Fibroblast of skin of left biceps (primary cell): Measurements from ENCODE around the gene SGMS1.

Experiments
- DNase-seq, 2 experiments: peaks; one replicate each; pipeline ENCODE4 v3.0.0-alpha.2; 2013; ENCODE audit warnings: low read depth in 2 of 2

SGMS1 gene

GRCh38 chr10:50312464-50313437 lies 311.0 kb downstream of the SGMS1 start:
- peak in 1 of 2 experiments; percentile 19 for DNase-seq

DNA sequence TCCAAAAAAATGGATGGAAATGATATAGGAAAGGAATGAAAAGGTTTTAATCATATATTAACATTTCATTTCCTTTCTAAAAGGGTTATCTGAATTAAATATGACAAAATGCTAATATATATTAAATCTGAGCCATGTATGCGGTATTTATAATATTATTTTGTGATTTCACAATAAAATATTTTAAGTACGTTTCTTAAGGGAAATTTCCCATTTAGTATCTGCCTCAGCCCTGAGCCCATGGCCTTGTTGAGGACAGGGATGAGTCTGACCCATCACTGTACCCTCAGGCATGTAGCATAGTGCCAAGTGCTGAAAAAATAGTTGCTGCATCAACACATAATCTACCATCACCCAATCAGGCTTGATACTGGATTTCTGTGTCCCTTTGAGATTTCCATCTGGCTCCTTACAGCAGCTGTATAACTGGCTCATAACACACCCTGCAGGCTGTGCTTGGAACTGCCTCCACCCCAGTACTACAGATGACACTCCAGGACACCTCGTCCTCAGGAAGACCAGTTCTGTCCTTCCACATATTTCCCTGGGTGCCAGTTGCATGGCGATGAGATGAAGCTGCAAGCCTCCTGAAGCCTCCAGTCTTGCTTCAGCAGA lies 313.1 kb downstream of the SGMS1 start:
- DNase-seq: no peak

DNA sequence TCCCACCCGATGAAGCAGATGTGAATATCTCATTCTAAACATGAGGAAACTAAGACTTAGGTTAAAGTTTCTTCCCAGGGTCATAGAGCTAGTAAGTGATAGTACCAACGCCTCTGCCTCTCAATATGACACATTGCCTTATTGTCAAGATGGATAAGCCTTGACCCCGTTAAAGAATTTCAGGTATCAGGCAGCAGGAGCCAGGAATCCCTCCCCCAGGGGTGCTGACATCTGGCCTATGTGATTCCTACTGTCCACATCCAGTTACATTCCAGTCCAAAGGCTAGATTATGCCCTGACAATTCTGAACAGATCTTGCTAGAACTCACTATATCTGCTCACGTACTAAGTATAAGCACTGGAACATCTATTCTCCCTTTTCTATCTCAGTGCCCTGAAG lies 314.4 kb downstream of the SGMS1 start:
- no peak for DNase-seq

- DNase-seq: no peak
These were observed 319.1 kb downstream of the SGMS1 start for GRCh38 chr10:50304660-50305059.

GRCh38 chr10:50299948-50300669 lies 323.6 kb downstream of the SGMS1 start:
- no peak for DNase-seq

GRCh38 chr10:50295367-50295766 lies 328.4 kb downstream of the SGMS1 start:
- no peak for DNase-seq

DNA sequence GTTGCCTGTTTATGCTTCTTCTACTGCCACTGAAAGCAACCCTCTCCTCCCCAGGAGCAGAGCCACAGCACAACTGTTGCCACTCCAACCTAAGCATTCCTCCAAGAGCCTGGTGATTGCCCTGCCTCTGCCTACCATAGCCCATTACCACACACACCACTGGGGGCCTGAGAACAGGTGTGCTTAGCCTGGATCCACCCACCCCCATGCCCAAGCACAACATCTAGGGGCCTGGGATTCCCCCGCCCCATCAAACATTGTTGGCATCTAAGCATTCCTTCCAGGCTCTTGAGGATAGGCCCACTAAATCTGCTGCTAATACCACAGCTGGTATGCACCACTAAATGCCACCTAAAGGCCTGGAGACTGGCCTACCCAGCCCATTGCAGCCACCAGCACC lies 329.2 kb downstream of the SGMS1 start:
- DNase-seq: no peak

DNA sequence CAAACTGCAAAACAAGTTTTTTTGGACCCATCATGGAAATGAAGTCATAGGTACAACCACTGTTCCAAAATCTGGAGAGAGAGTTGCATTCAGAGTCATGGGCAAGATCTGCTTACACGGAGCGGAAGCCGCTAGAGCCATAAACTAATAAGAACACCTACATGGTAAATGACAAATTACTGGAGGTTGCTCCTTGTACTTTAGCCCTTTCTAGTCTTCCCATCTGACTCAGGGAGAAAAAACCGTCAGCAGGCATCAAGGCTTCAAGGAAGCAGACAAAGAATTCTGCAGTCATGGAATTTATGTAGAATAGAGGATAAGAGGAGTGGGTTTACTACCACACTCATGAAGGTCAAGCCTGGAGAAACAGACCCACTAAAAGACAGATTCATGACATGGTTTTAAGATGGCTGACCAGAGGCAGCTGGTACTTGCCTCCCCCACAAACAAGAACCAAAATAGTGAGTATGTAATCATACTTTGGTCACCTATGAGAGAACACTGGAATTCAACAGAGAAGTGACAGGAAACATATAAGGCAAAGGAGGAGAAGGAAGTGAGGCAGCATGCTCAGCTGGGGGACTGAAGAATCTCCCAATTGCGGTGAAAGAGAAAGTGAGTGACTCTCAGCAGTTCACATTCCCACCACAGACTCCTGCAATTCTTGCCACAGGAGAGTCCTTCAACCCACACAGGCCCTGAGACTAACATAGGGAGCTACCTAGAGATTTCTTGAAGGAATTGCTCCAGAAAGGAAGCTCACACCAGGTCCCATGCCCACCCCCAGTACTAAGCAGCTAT lies 330.0 kb downstream of the SGMS1 start:
- no peak for DNase-seq

DNA sequence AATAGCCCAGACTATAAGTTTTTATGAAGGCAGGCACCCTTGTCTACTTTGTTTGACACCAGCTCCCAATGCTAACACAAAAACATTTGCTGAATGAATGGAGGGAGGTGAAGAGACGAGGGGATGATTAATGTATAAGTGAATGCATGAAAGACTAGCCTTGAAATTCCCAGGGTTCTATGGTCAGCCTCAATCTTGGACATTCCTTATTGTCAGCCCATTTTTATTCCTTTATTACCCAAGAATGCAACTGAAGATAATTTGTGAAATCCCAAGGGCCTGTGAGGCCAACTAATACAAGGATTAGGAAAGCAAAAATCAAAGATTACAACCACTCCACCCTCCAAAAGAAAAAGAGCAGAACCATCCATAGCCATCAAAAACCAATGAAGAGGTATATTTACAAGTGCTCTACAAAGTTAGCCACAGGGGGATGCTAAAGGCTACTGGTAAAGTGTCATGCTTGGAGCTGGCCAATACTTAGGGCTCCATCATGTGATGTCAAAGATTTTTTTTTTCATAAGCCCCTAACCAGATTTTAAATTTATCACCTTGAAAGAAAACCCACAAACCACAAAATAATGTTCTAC lies 332.4 kb downstream of the SGMS1 start:
- DNase-seq: peak in 1 of 2 experiments; percentile 5

DNA sequence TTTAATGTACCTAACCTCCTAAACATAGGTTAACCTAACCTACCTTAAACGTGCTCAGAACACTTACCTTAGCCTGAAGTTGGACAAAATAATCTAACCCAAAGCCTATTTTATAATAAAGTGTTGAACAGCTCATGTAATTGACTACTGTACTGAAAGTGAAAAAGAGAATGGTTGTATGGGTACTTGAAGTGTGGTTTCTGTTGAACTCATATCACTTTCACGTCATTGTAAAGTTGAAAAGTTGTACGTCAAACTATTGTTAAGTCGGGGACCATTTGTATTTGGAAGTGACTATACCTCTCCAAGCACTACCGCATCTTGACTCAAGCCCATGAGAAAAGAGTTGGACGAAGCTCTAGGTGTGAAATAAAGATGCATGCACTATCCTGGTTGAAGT lies 334.6 kb downstream of the SGMS1 start:
- DNase-seq: no peak

DNA sequence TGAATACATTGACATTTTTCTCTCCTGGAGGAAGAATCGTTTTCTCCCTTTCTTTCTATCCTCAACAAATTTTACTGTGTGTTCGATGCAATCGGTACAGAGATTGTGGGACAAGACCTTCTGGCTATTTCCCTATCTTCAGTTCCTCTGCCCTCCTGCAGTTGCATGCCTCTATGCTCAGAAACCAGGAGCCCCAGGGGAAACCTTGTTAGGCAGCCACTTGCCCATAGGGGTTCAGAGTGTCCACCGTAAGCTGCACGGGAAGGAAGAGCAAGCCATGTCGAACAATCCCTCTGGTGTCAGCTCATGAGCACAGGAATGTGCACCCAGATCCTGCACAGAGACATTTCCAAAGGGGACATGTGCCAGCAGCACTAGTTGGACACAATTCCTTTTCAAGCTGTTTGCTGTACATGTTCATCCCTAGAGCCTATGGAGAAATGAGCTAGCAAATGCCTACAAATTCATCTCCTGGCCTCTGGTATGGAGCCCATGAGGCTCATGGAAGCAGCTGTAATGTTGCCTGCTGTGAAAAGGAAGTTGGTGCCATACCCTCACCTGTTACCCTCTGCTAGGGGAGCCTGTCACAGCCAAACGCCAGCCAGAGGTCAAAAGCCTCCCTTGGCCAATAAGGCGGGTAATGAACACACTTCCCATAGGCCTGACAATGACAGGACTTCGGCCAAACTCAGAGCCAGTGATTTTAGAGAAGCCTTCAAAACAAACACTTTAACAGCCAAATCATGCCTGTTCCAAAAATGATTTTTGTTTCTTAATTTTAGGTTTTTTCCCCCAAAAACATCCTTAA lies 336.6 kb downstream of the SGMS1 start:
- DNase-seq: no peak

GRCh38 chr10:50286517-50286916 lies 337.2 kb downstream of the SGMS1 start:
- peak; percentile 82 to 83 for DNase-seq

- no peak for DNase-seq
These were observed 341.7 kb downstream of the SGMS1 start for GRCh38 chr10:50281967-50282522.

DNA sequence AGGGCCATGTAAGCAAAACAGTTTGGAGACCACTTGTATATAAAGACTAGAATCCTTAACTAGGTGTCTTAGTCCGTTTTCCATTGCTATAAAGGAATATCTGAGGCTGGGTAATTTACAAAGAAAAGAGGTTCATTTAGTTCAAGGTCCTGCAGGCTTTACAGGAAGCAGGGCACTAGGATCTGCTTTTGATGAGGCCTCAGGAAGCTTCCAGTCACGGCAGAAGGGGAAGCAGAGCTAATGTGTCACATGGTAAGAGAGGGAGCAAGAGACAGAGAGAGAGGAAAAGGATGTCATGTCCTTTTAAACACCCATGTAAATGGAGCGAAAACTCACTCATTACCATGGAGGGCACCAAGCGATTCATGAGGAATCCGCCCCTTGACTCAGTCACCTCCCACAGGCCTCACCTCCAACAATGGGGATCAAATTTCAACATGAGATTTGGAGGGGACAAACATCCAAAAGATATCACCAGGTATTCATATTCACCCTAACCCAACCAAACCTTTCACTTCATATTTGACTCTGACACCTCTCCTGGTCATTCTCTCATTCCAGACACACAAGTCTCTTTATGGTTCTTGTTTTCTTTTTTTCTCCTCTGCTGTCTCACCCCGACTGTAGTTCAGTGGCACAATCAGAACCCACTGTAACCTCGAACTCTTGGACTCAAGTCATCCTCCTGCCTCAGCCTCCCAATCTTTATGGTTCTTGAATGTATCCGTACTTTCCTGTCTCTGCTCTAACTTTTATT lies 342.4 kb downstream of the SGMS1 start:
- DNase-seq: no peak

- no peak for DNase-seq
These were observed 343.5 kb downstream of the SGMS1 start for GRCh38 chr10:50280049-50280841.

DNA sequence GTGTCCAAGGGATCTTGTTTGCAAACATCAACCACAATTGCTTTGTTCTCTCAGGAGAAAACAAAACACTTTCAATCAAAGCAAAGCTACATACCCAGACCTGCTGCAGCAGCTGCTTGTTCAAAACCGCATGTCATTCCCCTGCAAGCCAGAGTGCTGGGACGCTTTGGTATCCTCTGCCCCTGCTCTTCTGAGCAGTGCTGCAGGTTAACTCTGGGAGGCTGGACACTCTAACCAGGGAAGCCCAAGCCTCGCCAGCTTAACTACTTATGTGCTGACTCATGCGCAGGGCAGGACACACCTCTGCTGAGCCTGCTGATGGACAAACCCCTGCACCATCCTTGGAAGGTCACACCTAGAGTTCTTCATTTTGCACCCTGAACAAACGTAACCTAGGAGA lies 344.3 kb downstream of the SGMS1 start:
- DNase-seq: no peak

DNA sequence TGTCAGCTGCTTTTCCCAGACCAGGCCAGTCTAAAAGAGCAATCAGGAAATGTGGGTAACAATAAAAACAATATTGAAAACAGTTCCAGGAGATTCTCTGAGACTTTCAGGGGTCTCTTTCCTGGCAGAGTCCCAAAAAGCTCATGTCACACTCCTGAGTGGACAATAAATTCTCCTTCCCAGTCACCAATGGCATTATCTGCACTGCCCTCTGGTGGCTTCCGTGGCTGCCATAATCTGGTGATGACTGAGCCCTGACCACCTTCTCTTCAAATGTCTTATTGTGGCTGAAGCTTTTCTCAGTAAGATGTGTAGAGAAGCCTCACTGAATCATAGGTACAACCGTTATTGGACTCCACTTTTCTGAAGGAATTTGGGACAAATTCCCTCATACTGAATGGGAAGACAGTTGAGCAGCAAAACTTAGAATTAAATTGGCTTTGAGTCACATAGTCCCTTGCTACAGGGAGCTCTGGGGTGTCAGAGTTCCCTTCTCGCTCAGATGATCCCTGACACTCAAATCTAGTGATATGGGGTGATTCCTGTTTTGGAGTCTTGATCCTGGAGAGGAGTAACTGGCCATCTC lies 348.0 kb downstream of the SGMS1 start:
- DNase-seq: no peak

DNA sequence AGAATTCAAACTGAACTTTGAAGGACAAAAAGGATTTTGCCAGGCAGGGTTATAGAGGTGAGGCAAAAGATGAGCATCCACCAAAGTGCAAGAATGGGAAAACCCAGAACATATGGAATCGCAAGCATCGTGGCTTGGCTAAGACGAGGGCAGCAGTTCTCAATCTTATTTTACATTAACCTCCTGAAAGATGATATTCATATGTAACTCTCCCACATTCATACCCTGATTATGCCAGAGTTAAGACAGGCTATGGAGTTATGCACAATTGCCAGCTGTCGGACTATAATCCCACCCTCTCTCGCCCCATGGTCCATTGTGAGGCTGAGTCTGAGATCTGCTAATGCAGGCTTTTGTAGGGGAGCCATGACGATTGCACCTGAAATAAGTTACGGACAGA lies 351.2 kb downstream of the SGMS1 start:
- no peak for DNase-seq
